Measurements from ENCODE around the gene RBM11. TPM values are rescaled to one million over a fixed set of nuclear protein-coding genes. Genes with fewer than 3 reads are reported as not detected.

Gene RBM11
- total RNA-seq, 1 donor from 2014 or later, result 2.5 TPM

- H3K9me3 ChIP-seq, result no peaks in the 10 kb centered on the region
- DNase-seq (ENCODE audit: extremely low spot score in 2 of 2), result no peak
- H3K4me1 ChIP-seq, result no peaks in the 10 kb centered on the region
- no peaks in the 10 kb centered on the region for H3K27me3 ChIP-seq
- H3K36me3 ChIP-seq, result no peaks in the 10 kb centered on the region
- H3K27ac ChIP-seq, result no peak overlapping the region
- TF ChIP-seq CTCF (IDR thresholded peaks at IDR 0.05), result no peak
- no peak for TF ChIP-seq POLR2A (IDR thresholded peaks at IDR 0.05)
- no peak for TF ChIP-seq POLR2AphosphoS5 (IDR thresholded peaks at IDR 0.05; ENCODE audit: insufficient read depth in 1 of 2, low read depth in 1 of 2)
- peak overlapping the region in 1 of 2 donors; percentile 15 for H3K4me3 ChIP-seq
- intact Hi-C loops (cut with DNase I), result no loop called here
Measured at GRCh38 chr21:14273736-14274538, 58.0 kb downstream of the RBM11 start.

- intact Hi-C loops (cut with DNase I), result no loop called here
- no peaks in the 10 kb centered on the region for H3K4me1 ChIP-seq
- DNase-seq (ENCODE audit: extremely low spot score in 2 of 2), result no peak
Measured at GRCh38 chr21:14275702-14276205, 59.8 kb downstream of the RBM11 start.

More at GRCh38 chr21:14275702-14276205, 59.8 kb downstream of the RBM11 start:
- Histone ChIP-seq H3K27me3 (no peaks in the 10 kb centered on the region), H3K27ac (no peak overlapping the region), H3K36me3 (no peaks in the 10 kb centered on the region), H3K9me3 (no peaks in the 10 kb centered on the region), H3K4me3 (no peak overlapping the region)
- TF ChIP-seq CTCF (IDR thresholded peaks at IDR 0.05) (no peak), POLR2A (IDR thresholded peaks at IDR 0.05) (no peak), POLR2AphosphoS5 (IDR thresholded peaks at IDR 0.05; ENCODE audit: insufficient read depth in 1 of 2, low read depth in 1 of 2) (no peak)

Other genes starting within 250 kb of the RBM11 start
- not detected for gene LIPI, start 5.2 kb upstream of the RBM11 start, total RNA-seq
- 12.5 TPM for gene HSPA13, start 167.0 kb downstream of the RBM11 start, total RNA-seq